Left cardiac atrium (tissue), 4 donors: Measurements from ENCODE around the gene MORN1. TPM values are rescaled to one million over a fixed set of nuclear protein-coding genes. Genes with fewer than 3 reads are reported as not detected.

Experiments
- ATAC-seq, 2 donors: fragments of 200-7000 bp; cut with Tn5 transposase; one replicate each; pipeline ENCODE4 v1.9.1; 2020; ENCODE audit warnings: mild to moderate bottlenecking in 2 of 2, moderate library complexity in 2 of 2
- DNase-seq: peaks from one replicate; pipeline ENCODE4 v3.0.0-alpha.2; 2020
- intact Hi-C, 2 donors: fragments of 100-400 bp; cut with DNase I; formaldehyde crosslinking; loops; one replicate each; pipeline versions ENCODE4 v1.14.1 to v1.15.1; 2022 to 2023
- total RNA-seq, 2 donors: library from RNA; stranded (reverse); fragmentation: NEBNext Ultra II Directional; extraction: Animal tissue kit (Norgen Biotek cat#: 25700); gene quantifications; one replicate each; pipeline ENCODE4 v1.2.1, GENCODE V29; 2021
- donor health status: DM: no; HTN: yes; CAD: no.
- donor health status: DM: no; HTN: yes; CAD: no; lungs with severe emphysema.
- donor health status: DM: yes; HTN: yes; CAD: no.
- donor health status: Dilated cardiomyopathy.

Gene MORN1
- total RNA-seq, 2 donors from 2014 or later, result 3.7 to 4.9 TPM

GRCh38 chr1:2358651-2359640 is 32.4 kb downstream of the MORN1 start:
- intact Hi-C loops, result no loop called here
- no peak for ATAC-seq
- DNase-seq, result peak; percentile 11

- peak; percentile 15 for DNase-seq
- intact Hi-C loops, result no loop called here
Measured at GRCh38 chr1:2358072-2358471, 33.3 kb downstream of the MORN1 start.

GRCh38 chr1:2356911-2357845 is 34.2 kb downstream of the MORN1 start:
- DNase-seq (peak; percentile 10), ATAC-seq (no peak)
- intact Hi-C loops, result no loop called here

More at GRCh38 chr1:2358072-2358471, 33.3 kb downstream of the MORN1 start:
- ATAC-seq, result no peak

GRCh38 chr1:2356401-2356800 is 35.0 kb downstream of the MORN1 start:
- DNase-seq (peak; percentile 7), ATAC-seq (no peak)
- intact Hi-C loops, result no loop called here

DNA sequence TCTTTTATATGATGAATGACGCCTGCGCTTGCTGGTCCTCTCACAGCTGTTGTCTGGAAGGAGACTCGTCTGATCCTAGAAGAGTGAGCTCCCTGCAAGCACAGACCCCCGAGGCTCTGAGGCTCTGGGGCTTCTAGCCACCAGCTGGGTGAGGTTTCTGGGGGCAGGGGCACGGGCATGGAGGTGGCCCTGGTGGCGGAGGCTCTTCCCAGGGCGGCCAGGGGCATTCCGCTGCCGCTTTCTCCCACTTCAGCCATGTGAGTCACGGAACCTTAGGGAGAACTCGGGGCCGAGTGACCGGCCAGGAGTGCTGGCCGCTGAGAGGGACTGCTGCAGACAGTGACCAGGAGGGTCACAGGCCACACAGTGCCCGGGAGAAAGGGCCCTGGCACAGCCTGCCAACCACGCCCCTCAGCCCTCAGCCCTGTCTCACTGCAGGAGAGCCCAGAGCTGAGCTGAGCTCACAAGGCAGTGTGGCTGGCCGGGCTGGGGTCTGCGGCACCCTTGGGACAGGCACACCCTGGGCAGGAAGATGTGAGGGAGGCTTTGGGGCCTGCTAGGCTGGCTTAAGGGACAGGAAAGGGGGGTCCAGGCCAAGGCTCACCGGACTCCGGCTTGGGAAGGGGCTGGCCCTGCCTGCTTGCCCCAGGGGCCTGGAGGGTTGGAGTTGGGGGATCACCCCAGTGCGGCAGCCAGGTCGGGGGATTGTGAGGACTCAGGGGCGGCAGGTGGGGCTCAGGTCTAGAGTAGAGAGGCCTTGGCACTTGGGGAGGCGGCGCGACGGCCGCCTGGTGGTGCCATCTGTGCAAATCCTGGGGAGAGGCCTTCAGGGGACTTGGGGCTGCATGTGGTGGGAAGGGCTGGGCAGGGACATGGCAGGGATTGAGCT is 35.7 kb downstream of the MORN1 start:
- ATAC-seq (no peak), DNase-seq (peak; percentile 13)
- intact Hi-C loops, result no loop called here

- ATAC-seq (no peak), DNase-seq (peak; percentile 11)
- intact Hi-C loops, result no loop called here
Measured at GRCh38 chr1:2354511-2355372, 36.6 kb downstream of the MORN1 start.

DNA sequence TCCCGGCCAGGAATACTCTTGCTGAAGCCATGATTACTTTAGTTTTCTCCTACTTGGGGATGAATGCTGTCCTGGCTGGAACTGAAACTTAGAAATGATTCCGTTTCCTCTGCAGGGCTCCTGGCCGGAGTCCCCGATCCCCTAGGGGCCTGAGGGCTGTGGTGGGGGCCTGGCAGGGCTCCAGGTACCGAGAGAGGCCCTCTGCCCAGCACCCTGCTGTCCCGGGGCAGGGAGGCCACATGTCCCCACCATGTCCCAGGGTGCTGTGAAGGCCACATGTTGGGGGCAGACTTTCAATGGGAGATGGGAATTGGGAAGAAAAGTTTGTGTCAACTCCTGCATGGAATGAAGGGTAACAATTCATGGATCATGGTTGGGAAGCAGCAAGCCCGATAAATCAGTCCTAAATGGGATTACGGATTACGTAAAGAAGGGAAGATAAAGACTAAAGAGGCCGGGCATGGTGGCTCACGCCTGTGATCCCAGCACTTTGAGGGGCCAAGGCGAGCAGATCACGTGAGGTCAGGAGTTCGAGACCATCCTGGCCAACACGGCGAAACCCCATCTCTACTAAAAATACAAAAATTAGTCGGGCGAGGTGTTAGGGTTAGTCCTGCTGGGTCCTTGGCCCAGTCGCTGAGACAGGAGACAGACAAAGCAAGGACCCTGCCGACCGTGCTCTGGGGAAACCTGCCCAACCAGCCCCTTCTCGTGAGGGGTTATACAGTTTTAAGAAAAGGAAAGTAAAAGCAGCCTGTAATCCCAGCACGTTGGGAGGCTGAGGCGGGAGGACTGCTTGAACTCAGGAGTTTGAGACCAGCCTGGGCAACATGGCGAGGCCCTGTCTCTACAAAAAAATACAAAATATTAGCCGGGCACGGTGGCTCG is 37.6 kb downstream of the MORN1 start:
- intact Hi-C loops, result no loop called here
- peak in 1 of 2 donors; percentile 12 for ATAC-seq
- no peak for DNase-seq

DNA sequence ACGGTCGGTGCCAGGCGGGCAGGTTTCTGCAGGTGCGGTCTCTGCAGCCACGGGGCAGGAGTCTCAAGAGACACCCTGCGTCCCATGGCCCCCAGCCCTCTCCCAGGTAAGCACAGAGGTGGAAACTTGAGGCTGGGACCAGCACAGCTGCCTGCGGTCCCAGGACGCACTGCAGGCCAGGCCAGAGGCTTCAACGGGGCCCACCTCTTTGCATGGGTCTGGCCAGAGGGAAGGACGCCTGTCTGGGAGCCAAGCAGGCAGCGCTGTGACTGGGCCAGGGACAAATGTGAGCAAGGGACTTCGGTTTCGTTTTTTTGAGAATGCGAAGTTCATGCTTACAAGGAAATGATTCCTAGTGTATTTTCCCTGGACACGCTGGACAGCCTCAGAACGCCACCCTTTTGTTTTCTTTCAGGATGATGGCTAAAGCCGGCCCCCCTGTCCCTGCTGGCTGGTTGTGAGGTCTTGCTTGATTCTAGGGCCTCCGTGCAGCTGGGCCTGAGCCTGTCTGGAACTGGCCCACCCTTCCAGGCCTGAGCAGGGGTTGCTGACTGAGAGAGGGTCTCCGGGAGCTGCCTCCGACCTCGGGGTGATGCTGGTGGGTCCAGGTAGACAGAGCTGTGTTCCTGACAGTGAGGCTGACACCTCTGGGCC is 38.3 kb downstream of the MORN1 start:
- peak in 1 of 2 donors; percentile 57 for ATAC-seq
- peak; percentile 23 for DNase-seq
- intact Hi-C loops, result no loop called here

GRCh38 chr1:2352341-2352896 is 38.9 kb downstream of the MORN1 start:
- no peak for DNase-seq
- intact Hi-C loops, result no loop called here
- no peak for ATAC-seq

DNA sequence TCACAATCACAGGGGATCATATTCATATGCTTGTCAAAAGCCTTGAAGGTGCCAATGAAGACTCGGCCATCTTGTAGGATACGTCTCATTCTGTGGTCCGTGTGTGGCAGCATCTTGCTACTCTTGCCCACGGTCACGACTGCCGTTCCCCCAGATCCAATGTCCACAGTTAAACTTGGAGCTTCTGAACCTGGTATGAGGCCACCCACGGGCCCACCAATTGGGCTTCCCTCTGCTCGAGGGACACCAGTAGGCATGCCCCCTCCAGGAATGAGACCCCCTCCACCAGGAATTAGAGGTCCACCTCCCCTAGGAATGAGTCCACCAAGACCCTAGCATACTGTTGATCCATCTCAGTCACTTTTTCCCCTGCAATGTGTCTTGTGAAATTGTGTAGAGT is 39.6 kb downstream of the MORN1 start:
- no peak for ATAC-seq
- intact Hi-C loops, result no loop called here
- DNase-seq, result no peak

DNA sequence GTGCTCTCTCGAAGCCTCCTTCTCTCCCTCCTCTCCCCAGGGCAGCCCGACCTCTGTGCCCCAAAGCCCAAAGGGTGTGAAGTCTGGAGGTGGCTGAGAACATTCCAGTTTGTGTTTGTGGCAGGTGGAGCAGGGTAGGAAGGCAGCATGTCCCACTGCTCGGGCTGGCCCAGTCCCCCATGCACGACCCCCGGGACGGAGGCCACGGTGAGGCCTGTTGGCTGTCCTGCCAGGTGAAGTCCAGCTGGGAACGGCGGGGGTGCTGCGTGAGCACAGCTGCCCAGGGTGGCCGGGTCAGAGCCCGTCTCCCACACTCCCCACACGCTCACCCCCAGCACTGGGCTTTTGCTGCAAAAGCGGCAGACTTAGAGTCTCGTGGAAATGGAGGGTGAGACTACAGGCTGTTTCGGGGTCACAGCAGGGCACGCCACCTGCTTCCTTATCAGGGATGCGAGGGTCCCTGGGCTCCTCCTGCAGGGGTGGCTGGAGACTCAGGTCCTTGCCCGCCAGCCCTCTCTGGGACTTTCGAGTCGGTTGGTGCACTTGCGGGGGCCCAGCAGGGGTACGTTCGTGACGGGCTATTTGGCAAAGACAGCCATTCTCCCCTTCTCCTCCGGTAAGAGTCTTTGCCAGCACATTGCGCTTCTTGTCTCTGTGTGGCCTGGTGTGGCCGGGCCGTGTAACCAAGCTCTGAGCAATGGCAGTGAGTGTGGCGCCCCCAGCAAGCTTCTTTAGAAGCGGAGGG is 40.3 kb downstream of the MORN1 start:
- ATAC-seq (no peak), DNase-seq (no peak)
- intact Hi-C loops, result no loop called here

- no peak for ATAC-seq
- no peak for DNase-seq
- intact Hi-C loops, result no loop called here
Measured at GRCh38 chr1:2350501-2350900, 40.9 kb downstream of the MORN1 start.

DNA sequence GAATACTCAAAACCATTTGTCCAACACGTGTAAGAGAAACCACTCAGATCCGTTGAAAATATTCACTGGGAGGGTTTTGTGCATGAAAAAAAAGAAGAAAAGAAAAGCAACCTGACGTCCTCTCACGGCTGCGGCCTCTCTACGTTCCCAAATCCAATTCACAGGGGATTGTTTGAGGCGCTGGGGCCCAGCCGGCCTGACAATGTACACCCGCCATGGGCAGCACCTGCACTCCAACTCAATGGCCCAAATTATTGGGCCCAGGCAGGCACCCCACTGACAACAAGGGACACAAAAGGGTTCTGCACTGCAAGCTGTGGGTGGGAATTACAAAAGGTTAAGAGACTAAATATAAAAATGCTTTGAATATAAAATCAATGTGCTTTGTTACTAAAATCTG is 41.5 kb downstream of the MORN1 start:
- DNase-seq (no peak), ATAC-seq (no peak)
- intact Hi-C loops, result no loop called here

- intact Hi-C loops, result no loop called here
Measured at GRCh38 chr1:2348346-2349325, 42.7 kb downstream of the MORN1 start.

More at GRCh38 chr1:2348346-2349325, 42.7 kb downstream of the MORN1 start:
- ATAC-seq (no peak), DNase-seq (no peak)
